HEK293T (cell line): Measurements from ENCODE around the gene ACTN2.

Experiments
- CTCF ChIA-PET: fragments of 350-600 bp; formaldehyde crosslinking; extraction: SDS; loops from one replicate; lab custom pipeline; 2021; ENCODE audit warnings: antibody characterized with exemption, inconsistent platforms; lab: Yijun Ruan, JAX
- POLR2A ChIA-PET: fragments of 350-600 bp; formaldehyde crosslinking; extraction: SDS; loops from one replicate; lab custom pipeline; 2020; ENCODE audit warnings: antibody characterized with exemption, inconsistent platforms; lab: Yijun Ruan, JAX
- DNase-seq: peaks from one replicate; pipeline ENCODE4 v3.0.0; 2012; ENCODE audit warnings: mixed read lengths; ENCODE audit errors: extremely low spot score
- ARNT ChIP-seq: fragments of 450-650 bp; IDR thresholded peaks from 2 replicates; pipeline ENCODE4 v1.6.1; 2017; ENCODE audit warnings: mild to moderate bottlenecking
- BHLHE40 ChIP-seq: fragments of 450-650 bp; IDR thresholded peaks from 2 replicates; pipeline ENCODE4 v1.6.1; 2016; ENCODE audit warnings: mild to moderate bottlenecking, moderate library complexity, borderline replicate concordance
- CTBP1 ChIP-seq: fragments of 450-650 bp; IDR thresholded peaks from 2 replicates; pipeline ENCODE4 v1.6.1; 2016; ENCODE audit warnings: borderline replicate concordance
- ELF4 ChIP-seq: fragments of 450-650 bp; IDR thresholded peaks from 2 replicates; pipeline ENCODE4 v1.6.1; 2017; ENCODE audit warnings: antibody characterized with exemption
- FOXK2 ChIP-seq: fragments of 450-650 bp; IDR thresholded peaks from 2 replicates; pipeline ENCODE4 v1.6.1; 2016; ENCODE audit warnings: mild to moderate bottlenecking
- FOXM1 ChIP-seq: fragments of 450-650 bp; IDR thresholded peaks from 2 replicates; pipeline ENCODE4 v1.6.1; 2017; ENCODE audit warnings: mild to moderate bottlenecking, borderline replicate concordance
- HDGF ChIP-seq: fragments of 450-650 bp; IDR thresholded peaks from 2 replicates; pipeline ENCODE4 v1.6.1; 2017; ENCODE audit warnings: antibody characterized with exemption, borderline replicate concordance
- L3MBTL2 ChIP-seq: fragments of 450-650 bp; conservative IDR thresholded peaks from 2 replicates; pipeline ENCODE4 v1.6.1; 2016; ENCODE audit warnings: mild to moderate bottlenecking
- LEF1 ChIP-seq: fragments of 450-650 bp; IDR thresholded peaks from 2 replicates; pipeline ENCODE4 v1.6.1; 2017; ENCODE audit warnings: mild to moderate bottlenecking, borderline replicate concordance
- NFRKB ChIP-seq: fragments of 450-650 bp; IDR thresholded peaks from 2 replicates; pipeline ENCODE4 v1.6.1; 2016; ENCODE audit warnings: mild to moderate bottlenecking, moderate library complexity
- SP1 ChIP-seq: fragments of 450-650 bp; IDR thresholded peaks from 2 replicates; pipeline ENCODE4 v1.6.1; 2017
- SUZ12 ChIP-seq: fragments of 450-650 bp; IDR thresholded peaks from 2 replicates; pipeline ENCODE4 v1.6.1; 2016; ENCODE audit warnings: mild to moderate bottlenecking
- TARDBP ChIP-seq: fragments of 450-650 bp; IDR thresholded peaks from 2 replicates; pipeline ENCODE4 v1.6.1; 2016
- ZNF384 ChIP-seq: fragments of 450-650 bp; IDR thresholded peaks from 2 replicates; pipeline ENCODE4 v1.6.1; 2016
- TF ChIP-seq, protein P1 (sequence below): fragments of 450-650 bp; IDR thresholded peaks from 2 replicates; pipeline ENCODE4 v1.6.1; 2016

ACTN2 gene

DNA sequence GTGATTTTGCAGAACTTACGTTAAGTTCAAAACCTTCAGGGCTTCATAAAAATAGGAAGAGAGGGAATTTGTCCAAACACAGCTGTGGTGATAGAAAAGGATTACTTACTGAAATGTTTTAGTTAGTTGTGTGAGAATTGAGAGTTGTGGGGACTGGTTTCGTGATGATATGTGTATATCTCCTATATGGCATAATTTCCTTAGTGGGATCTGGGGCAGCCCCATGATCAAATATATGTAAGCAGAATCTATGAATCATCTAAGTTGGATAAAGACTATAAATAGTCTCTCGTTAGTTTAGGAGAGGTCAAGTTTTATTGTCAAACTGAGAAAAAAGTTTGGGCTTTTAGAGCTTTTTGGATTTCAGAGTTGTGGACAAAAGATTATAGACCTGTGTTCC lies 123.7 kb downstream of the ACTN2 start:
- DNase-seq, result no peak
- ChIA-PET CTCF (no interaction called here), POLR2A (interaction anchor here (2.1 kb wide), 1 partner anchor 15 kb away, joined by 12 read pairs; the partner anchor contains the start of gene MTR)
- TF ChIP-seq ZNF384 (no peak), ELF4 (no peak), NFRKB (no peak), CTBP1 (no peak), ARNT (no peak), LEF1 (no peak), HDGF (no peak), TARDBP (no peak), SP1 (no peak), L3MBTL2 (no peak), BHLHE40 (no peak), SUZ12 (no peak), FOXM1 (no peak), FOXK2 (no peak)
- TF ChIP-seq, protein P1, sequence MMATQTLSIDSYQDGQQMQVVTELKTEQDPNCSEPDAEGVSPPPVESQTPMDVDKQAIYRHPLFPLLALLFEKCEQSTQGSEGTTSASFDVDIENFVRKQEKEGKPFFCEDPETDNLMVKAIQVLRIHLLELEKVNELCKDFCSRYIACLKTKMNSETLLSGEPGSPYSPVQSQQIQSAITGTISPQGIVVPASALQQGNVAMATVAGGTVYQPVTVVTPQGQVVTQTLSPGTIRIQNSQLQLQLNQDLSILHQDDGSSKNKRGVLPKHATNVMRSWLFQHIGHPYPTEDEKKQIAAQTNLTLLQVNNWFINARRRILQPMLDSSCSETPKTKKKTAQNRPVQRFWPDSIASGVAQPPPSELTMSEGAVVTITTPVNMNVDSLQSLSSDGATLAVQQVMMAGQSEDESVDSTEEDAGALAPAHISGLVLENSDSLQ, result no peak

DNA sequence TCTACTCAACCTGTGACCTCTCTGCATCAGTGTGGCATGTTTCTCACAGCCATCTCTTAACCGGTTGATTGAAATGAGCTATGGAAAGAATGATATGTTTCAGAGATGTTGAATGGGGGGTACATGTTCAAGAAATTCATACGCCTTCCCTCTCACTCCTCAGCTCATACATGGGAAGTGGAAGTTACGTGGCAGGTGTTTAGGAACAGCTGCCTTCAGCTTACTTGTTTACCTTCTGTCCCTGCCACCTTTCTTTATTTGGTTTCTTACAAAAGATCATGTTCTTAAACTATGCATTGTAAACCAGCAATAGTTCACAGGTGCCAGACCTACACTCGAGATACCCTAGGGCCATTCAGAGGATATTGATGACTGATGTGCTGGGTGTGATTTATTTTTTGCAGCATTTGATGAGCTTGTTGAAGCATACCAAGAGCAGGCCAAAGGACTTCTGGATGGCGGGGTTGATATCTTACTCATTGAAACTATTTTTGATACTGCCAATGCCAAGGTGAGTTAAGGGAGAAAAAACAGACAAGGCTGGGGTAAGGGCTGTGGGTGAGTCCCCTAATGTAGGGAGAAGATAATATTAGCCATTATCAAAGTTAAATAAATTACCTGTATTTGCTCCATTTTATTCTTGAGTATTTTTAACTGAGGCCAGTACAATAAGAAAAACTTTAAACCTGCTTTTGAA lies 126.2 kb downstream of the ACTN2 start:
- ChIA-PET CTCF (interaction anchor here (0.6 kb wide), 1 partner anchor 59 kb away, joined by 4 read pairs; no protein-coding TSS in a partner anchor), POLR2A (interaction anchor here (3.0 kb wide), 1 partner anchor 17 kb away, joined by 12 read pairs; the partner anchor contains the start of gene MTR)
- TF ChIP-seq HDGF (no peak), NFRKB (no peak), BHLHE40 (no peak), FOXM1 (no peak), SP1 (no peak), SUZ12 (no peak)
- TF ChIP-seq, protein P1, result no peak
- DNase-seq, result no peak
